IMR-90 (cell line): ENCODE measurements around the gene SLC25A26.

ENCODE experiments used
- CEBPB ChIP-seq: IDR thresholded peaks from 2 replicates; pipeline ENCODE4 v1.6.1; 2012; ENCODE audit warnings: low read depth, low read length, improper control_type of control experiment
- MXI1 ChIP-seq: IDR thresholded peaks from 2 replicates; pipeline ENCODE4 v1.6.1; 2012; ENCODE audit warnings: low read depth, mild to moderate bottlenecking, low read length, moderate library complexity, borderline replicate concordance
- POLR2A ChIP-seq: IDR thresholded peaks from 2 replicates; pipeline ENCODE4 v1.6.1; 2012; ENCODE audit warnings: mild to moderate bottlenecking, low read depth, low read length
- RCOR1 ChIP-seq: IDR thresholded peaks from 2 replicates; pipeline ENCODE4 v1.6.1; 2012; ENCODE audit warnings: mild to moderate bottlenecking, low read length, improper control_type of control experiment; ENCODE audit not compliant: insufficient replicate concordance
- TF ChIP-seq, protein P1 (sequence below): conservative IDR thresholded peaks from 2 replicates; pipeline ENCODE4 v1.5.1; 2012; ENCODE audit warnings: mild to moderate bottlenecking, low read depth, low read length, improper control_type of control experiment

DNA sequence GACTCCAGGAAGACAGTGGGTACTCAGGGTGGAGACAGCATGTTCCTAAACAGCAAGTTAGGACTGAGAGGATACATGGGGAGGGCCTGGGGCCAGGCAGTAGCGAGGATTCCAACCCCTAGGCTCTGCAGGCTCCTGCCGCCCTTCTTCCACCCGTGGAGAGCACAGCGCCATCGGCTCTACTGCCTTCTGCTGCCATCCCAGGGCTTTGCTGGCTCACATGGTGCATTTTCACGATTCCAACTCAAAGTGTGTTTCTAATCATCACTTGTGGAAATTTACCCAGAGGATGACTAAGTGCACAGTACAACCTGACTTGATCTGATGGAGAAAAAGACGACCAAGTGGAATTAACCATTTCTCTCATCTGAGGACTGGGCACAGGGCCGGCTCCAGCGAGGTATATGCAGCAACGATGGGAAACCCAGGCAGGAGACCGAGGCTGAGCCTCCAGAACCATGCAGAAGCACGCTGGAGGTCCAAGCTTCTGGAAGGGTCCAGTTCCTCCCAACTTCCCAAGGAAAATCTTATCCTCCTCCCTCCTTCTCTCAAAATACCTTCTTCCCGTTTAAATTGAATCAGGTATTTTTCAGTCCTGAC is 175.5 kb downstream of the SLC25A26 start:
- no peak for TF ChIP-seq POLR2A
- TF ChIP-seq, protein P1, sequence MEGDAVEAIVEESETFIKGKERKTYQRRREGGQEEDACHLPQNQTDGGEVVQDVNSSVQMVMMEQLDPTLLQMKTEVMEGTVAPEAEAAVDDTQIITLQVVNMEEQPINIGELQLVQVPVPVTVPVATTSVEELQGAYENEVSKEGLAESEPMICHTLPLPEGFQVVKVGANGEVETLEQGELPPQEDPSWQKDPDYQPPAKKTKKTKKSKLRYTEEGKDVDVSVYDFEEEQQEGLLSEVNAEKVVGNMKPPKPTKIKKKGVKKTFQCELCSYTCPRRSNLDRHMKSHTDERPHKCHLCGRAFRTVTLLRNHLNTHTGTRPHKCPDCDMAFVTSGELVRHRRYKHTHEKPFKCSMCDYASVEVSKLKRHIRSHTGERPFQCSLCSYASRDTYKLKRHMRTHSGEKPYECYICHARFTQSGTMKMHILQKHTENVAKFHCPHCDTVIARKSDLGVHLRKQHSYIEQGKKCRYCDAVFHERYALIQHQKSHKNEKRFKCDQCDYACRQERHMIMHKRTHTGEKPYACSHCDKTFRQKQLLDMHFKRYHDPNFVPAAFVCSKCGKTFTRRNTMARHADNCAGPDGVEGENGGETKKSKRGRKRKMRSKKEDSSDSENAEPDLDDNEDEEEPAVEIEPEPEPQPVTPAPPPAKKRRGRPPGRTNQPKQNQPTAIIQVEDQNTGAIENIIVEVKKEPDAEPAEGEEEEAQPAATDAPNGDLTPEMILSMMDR, result no peak
- no peak for TF ChIP-seq MXI1
- no peak for TF ChIP-seq CEBPB
- TF ChIP-seq RCOR1, result no peak
